ENCODE measurements around the gene SELENOS. TPM values are rescaled to one million over a fixed set of nuclear protein-coding genes. Genes with fewer than 3 reads are reported as not detected.
"Not testable (repeated sequence)": the region's sequence is repeated elsewhere in the genome, so short reads cannot be mapped to it uniquely, and the experiment has no call there.

The SELENOS gene
- total RNA-seq, 1 donor from 2014 or later: 47.2 TPM

GRCh38 chr15:101296418-101297405 is 19.4 kb upstream of the SELENOS start:
- peak overlapping the region; percentile 96 for H3K27ac Mint-ChIP-seq
- peaks cover 3% of the 10 kb centered on the region for H3K36me3 Mint-ChIP-seq
- H3K27me3 Mint-ChIP-seq: no peaks in the 10 kb centered on the region
- peaks cover 21% of the 10 kb centered on the region for H3K4me1 Mint-ChIP-seq (ENCODE audit: unreplicated experiment)
- H3K4me3 Mint-ChIP-seq: peak overlapping the region; percentile 98
- no peaks in the 10 kb centered on the region for H3K9me3 Mint-ChIP-seq
- DNase-seq (ENCODE audit: extremely low spot score, unreplicated experiment): no peak
- no peak for TF ChIP-seq CTCF (conservative IDR thresholded peaks at IDR 0.05)

- peaks cover 24% of the 10 kb centered on the region for H3K4me1 Mint-ChIP-seq (ENCODE audit: unreplicated experiment)
- DNase-seq (ENCODE audit: extremely low spot score, unreplicated experiment): no peak
- no peaks in the 10 kb centered on the region for H3K27me3 Mint-ChIP-seq
- H3K36me3 Mint-ChIP-seq: peaks cover 3% of the 10 kb centered on the region
- peak overlapping the region; percentile 96 for H3K27ac Mint-ChIP-seq
- no peak for TF ChIP-seq CTCF (conservative IDR thresholded peaks at IDR 0.05)
- H3K9me3 Mint-ChIP-seq: no peaks in the 10 kb centered on the region
- H3K4me3 Mint-ChIP-seq: peak overlapping the region; percentile 98
These were observed 18.4 kb upstream of the SELENOS start for GRCh38 chr15:101295607-101296161.

GRCh38 chr15:101294731-101295606 is 17.7 kb upstream of the SELENOS start, which contains the start of gene SNRPA1:
SNRPA1 (minus strand) TSS chr15:101295248; CDS start chr15:101295178, 70 bp downstream.
- H3K36me3 Mint-ChIP-seq: peaks cover 6% of the 10 kb centered on the region
- no peaks in the 10 kb centered on the region for H3K27me3 Mint-ChIP-seq
- no peaks in the 10 kb centered on the region for H3K9me3 Mint-ChIP-seq
- peak within 1 kb of the TSS; percentile 98 for H3K4me3 Mint-ChIP-seq
- H3K4me1 Mint-ChIP-seq (ENCODE audit: unreplicated experiment): peaks cover 24% of the 10 kb centered on the region
- DNase-seq (ENCODE audit: extremely low spot score, unreplicated experiment): peak; percentile 98
- TF ChIP-seq CTCF (conservative IDR thresholded peaks at IDR 0.05): no peak
- H3K27ac Mint-ChIP-seq: peak within 1 kb of the TSS; percentile 96

- no peaks in the 10 kb centered on the region for H3K9me3 Mint-ChIP-seq
- peak overlapping the region; percentile 98 for H3K4me3 Mint-ChIP-seq
- peaks cover 17% of the 10 kb centered on the region for H3K36me3 Mint-ChIP-seq
- TF ChIP-seq CTCF (conservative IDR thresholded peaks at IDR 0.05): no peak
- H3K4me1 Mint-ChIP-seq (ENCODE audit: unreplicated experiment): peaks cover 31% of the 10 kb centered on the region
- no peak for DNase-seq (ENCODE audit: extremely low spot score, unreplicated experiment)
- H3K27ac Mint-ChIP-seq: peak overlapping the region; percentile 96
- no peaks in the 10 kb centered on the region for H3K27me3 Mint-ChIP-seq
These were observed 15.8 kb upstream of the SELENOS start for GRCh38 chr15:101293122-101293521.

GRCh38 chr15:101288905-101289513 is 11.7 kb upstream of the SELENOS start:
- no peak for DNase-seq (ENCODE audit: extremely low spot score, unreplicated experiment)
- Mint-ChIP-seq H3K4me1 (ENCODE audit: unreplicated experiment) (peaks cover 27% of the 10 kb centered on the region), H3K27me3 (no peaks in the 10 kb centered on the region), H3K27ac (peak overlapping the region; percentile 76), H3K36me3 (peaks cover 31% of the 10 kb centered on the region), H3K9me3 (no peaks in the 10 kb centered on the region), H3K4me3 (peak overlapping the region; percentile 44)
- TF ChIP-seq CTCF (conservative IDR thresholded peaks at IDR 0.05): peak; percentile 79

- not testable (repeated sequence) for H3K9me3 Mint-ChIP-seq; H3K4me3 Mint-ChIP-seq; DNase-seq (ENCODE audit: extremely low spot score, unreplicated experiment); H3K27me3 Mint-ChIP-seq; H3K27ac Mint-ChIP-seq
- Mint-ChIP-seq H3K36me3 (peaks cover 33% of the 10 kb centered on the region), H3K4me1 (ENCODE audit: unreplicated experiment) (peaks cover 17% of the 10 kb centered on the region)
These were observed 10.1 kb upstream of the SELENOS start for GRCh38 chr15:101287342-101287741.
